GM12865 (cell line): ENCODE results near the gene ELOVL5.

Experiments used
- DNase-seq: peaks from one replicate; pipeline ENCODE4 v3.0.0; 2010; ENCODE audit warnings: low read depth
- H3K4me3 ChIP-seq: 2 replicates; pipeline ENCODE4 v1.5.1; 2011; ENCODE audit warnings: mild to moderate bottlenecking, low read depth, low read length, control low read depth
- CTCF ChIP-seq: IDR thresholded peaks from 2 replicates; pipeline ENCODE4 v1.5.1; 2011; ENCODE audit warnings: low read length, control low read depth, low read depth, inconsistent platforms; ENCODE audit not compliant: insufficient read depth; ENCODE audit errors: missing control alignments

Gene ELOVL5

GRCh38 chr6:53313784-53314400, 34.9 kb downstream of the ELOVL5 start:
- H3K4me3 ChIP-seq = no peak overlapping the region
- TF ChIP-seq CTCF = no peak
- no peak for DNase-seq

- H3K4me3 ChIP-seq = no peak overlapping the region
Observed at GRCh38 chr6:53312355-53312754, 36.4 kb downstream of the ELOVL5 start.

GRCh38 chr6:53311586-53311935, 37.2 kb downstream of the ELOVL5 start:
- DNase-seq = no peak
- TF ChIP-seq CTCF = no peak
- no peak overlapping the region for H3K4me3 ChIP-seq

More at GRCh38 chr6:53312355-53312754, 36.4 kb downstream of the ELOVL5 start:
- DNase-seq = peak; percentile 27
- TF ChIP-seq CTCF = no peak

GRCh38 chr6:53310771-53311585, 37.8 kb downstream of the ELOVL5 start:
- no peak for TF ChIP-seq CTCF
- no peak for DNase-seq
- no peak overlapping the region for H3K4me3 ChIP-seq

- no peak overlapping the region for H3K4me3 ChIP-seq
- TF ChIP-seq CTCF = no peak
- no peak for DNase-seq
Observed at GRCh38 chr6:53309901-53310300, 38.8 kb downstream of the ELOVL5 start.

GRCh38 chr6:53309059-53309900, 39.5 kb downstream of the ELOVL5 start:
- H3K4me3 ChIP-seq = no peak overlapping the region
- peak; percentile 81 for DNase-seq
- no peak for TF ChIP-seq CTCF
